OCI-LY3 (cell line): ENCODE data around the gene CORO2B.
A peak's percentile ranks its signal among the peaks of the same experiment; 100 is the strongest.

ENCODE experiments used
- H2AFZ ChIP-seq: fragments of 200-600, 300-600 bp; shearing (Covaris generic); 2 replicates; pipeline ENCODE4 v1.6.0; 2014; ENCODE audit warnings: antibody characterized with exemption, low read depth, low read length
- H3K27ac ChIP-seq: fragments of 200-600, 300-600 bp; sonication (generic); 2 replicates; pipeline ENCODE4 v1.5.1; 2014; ENCODE audit warnings: mild to moderate bottlenecking, low read length, moderate library complexity, mixed read lengths
- H3K27me3 ChIP-seq: fragments of 200-600, 300-600 bp; sonication (generic); 2 replicates; pipeline ENCODE4 v1.6.1; 2014; ENCODE audit warnings: low read depth, low read length, mixed read lengths
- H3K36me3 ChIP-seq: fragments of 200-600, 300-600 bp; sonication (generic); replicated peaks from 2 replicates; pipeline ENCODE3; 2014; ENCODE audit warnings: low read depth, low read length, mixed read lengths
- H3K4me1 ChIP-seq: fragments of 300-600, 200-600 bp; sonication (generic); 2 replicates; pipeline ENCODE4 v1.6.1; 2014; ENCODE audit warnings: low read length, mixed read lengths
- H3K4me2 ChIP-seq: fragments of 200-600, 300-600 bp; sonication (generic); 2 replicates; pipeline ENCODE4 v1.6.1; 2014; ENCODE audit warnings: low read length, mixed read lengths
- H3K4me3 ChIP-seq: fragments of 300-600, 200-600 bp; sonication (generic); 2 replicates; pipeline ENCODE4 v1.5.1; 2014; ENCODE audit warnings: antibody characterized with exemption, mild to moderate bottlenecking, low read length, moderate library complexity
- H3K79me2 ChIP-seq: fragments of 300-600, 200-600 bp; shearing (Covaris generic); 2 replicates; pipeline ENCODE4 v1.6.1; 2014; ENCODE audit warnings: mild to moderate bottlenecking, low read length, mixed read lengths
- H3K9ac ChIP-seq: fragments of 300-600, 200-600 bp; shearing (Covaris generic); 2 replicates; pipeline ENCODE4 v1.6.0; 2014; ENCODE audit warnings: mild to moderate bottlenecking, low read length, moderate library complexity
- H3K9me3 ChIP-seq: fragments of 200-600, 300-600 bp; shearing (Covaris generic); 2 replicates; pipeline ENCODE4 v1.6.1; 2014; ENCODE audit warnings: low read length, mixed read lengths; ENCODE audit not compliant: insufficient read depth
- H4K20me1 ChIP-seq: fragments of 200-600, 300-600 bp; sonication (generic); 2 replicates; pipeline ENCODE4 v1.6.1; 2016; ENCODE audit warnings: low read length, mixed read lengths; ENCODE audit not compliant: insufficient read depth
- CTCF ChIP-seq: fragments of 200-600, 300-600 bp; sonication (generic); IDR thresholded peaks from 2 replicates; pipeline ENCODE4 v1.5.1; 2014; ENCODE audit warnings: antibody characterized with exemption, low read length, low read depth
- EZH2phosphoT487 ChIP-seq: fragments of 200-600 bp; shearing (Covaris generic); IDR thresholded peaks from 2 replicates; pipeline ENCODE4 v1.6.1; 2018; ENCODE audit warnings: antibody characterized with exemption, mixed run types, low read depth

Gene CORO2B

GRCh38 chr15:68630211-68630555 lies 51.4 kb downstream of the CORO2B start:
- Histone ChIP-seq H3K4me3 (no peak overlapping the region), H3K79me2 (no peaks in the 10 kb centered on the region), H2AFZ (no peak overlapping the region), H3K9me3 (no peaks in the 10 kb centered on the region), H3K4me1 (no peaks in the 10 kb centered on the region), H3K27me3 (peaks cover 53% of the 10 kb centered on the region), H3K36me3 (no peaks in the 10 kb centered on the region), H3K9ac (no peak overlapping the region), H3K27ac (no peak overlapping the region), H3K4me2 (no peak overlapping the region), H4K20me1 (no peaks in the 10 kb centered on the region)
- no peak for TF ChIP-seq CTCF
- no peak for TF ChIP-seq EZH2phosphoT487

- Histone ChIP-seq H3K79me2 (no peaks in the 10 kb centered on the region), H2AFZ (no peak overlapping the region), H3K27ac (no peak overlapping the region), H3K9me3 (no peaks in the 10 kb centered on the region), H3K4me2 (no peak overlapping the region), H3K9ac (no peak overlapping the region), H3K27me3 (peaks cover 46% of the 10 kb centered on the region), H4K20me1 (no peaks in the 10 kb centered on the region), H3K4me1 (no peaks in the 10 kb centered on the region), H3K4me3 (no peak overlapping the region), H3K36me3 (no peaks in the 10 kb centered on the region)
- TF ChIP-seq CTCF (peak; percentile 16; the same call in 1 of the 2 replicates), EZH2phosphoT487 (no peak)
Observed at GRCh38 chr15:68630836-68631235, 52.0 kb downstream of the CORO2B start.

GRCh38 chr15:68631601-68632051 lies 52.8 kb downstream of the CORO2B start:
- Histone ChIP-seq H3K4me1 (no peaks in the 10 kb centered on the region), H3K9me3 (no peaks in the 10 kb centered on the region), H3K36me3 (no peaks in the 10 kb centered on the region), H3K79me2 (no peaks in the 10 kb centered on the region), H4K20me1 (no peaks in the 10 kb centered on the region), H3K4me2 (no peak overlapping the region), H3K9ac (no peak overlapping the region), H3K27ac (no peak overlapping the region), H3K27me3 (peaks cover 38% of the 10 kb centered on the region), H2AFZ (peak overlapping the region; percentile 25; the same call in 1 of the 2 replicates), H3K4me3 (no peak overlapping the region)
- TF ChIP-seq CTCF (no peak), EZH2phosphoT487 (no peak)

GRCh38 chr15:68632101-68632500 lies 53.3 kb downstream of the CORO2B start:
- peaks cover 36% of the 10 kb centered on the region for H3K27me3 ChIP-seq
- no peak overlapping the region for H2AFZ ChIP-seq
- H3K9me3 ChIP-seq, result no peaks in the 10 kb centered on the region
- no peak overlapping the region for H3K4me3 ChIP-seq
- no peaks in the 10 kb centered on the region for H3K36me3 ChIP-seq
- H3K4me2 ChIP-seq, result no peak overlapping the region
- H3K9ac ChIP-seq, result no peak overlapping the region
- H4K20me1 ChIP-seq, result no peaks in the 10 kb centered on the region
- no peak overlapping the region for H3K27ac ChIP-seq
- H3K4me1 ChIP-seq, result no peaks in the 10 kb centered on the region
- TF ChIP-seq CTCF (no peak), EZH2phosphoT487 (no peak)
- no peaks in the 10 kb centered on the region for H3K79me2 ChIP-seq
